HL-60 (cell line): ENCODE data around the gene SYT13.
A peak's percentile ranks its signal among the peaks of the same experiment; 100 is the strongest.

Source experiments
- CTCF ChIP-seq: IDR thresholded peaks from one replicate; pipeline ENCODE4 v1.5.1; 2011; ENCODE audit warnings: low read length, control low read depth, inconsistent platforms; ENCODE audit not compliant: insufficient read depth
- GABPA ChIP-seq: IDR thresholded peaks from 2 replicates; pipeline ENCODE4 v1.6.1; 2012; ENCODE audit warnings: low read depth
- POLR2AphosphoS5 ChIP-seq: IDR thresholded peaks from 2 replicates; pipeline ENCODE4 v1.6.1; 2012; ENCODE audit warnings: low read depth
- SPI1 ChIP-seq: IDR thresholded peaks from 2 replicates; pipeline ENCODE4 v1.6.1; 2012; ENCODE audit warnings: low read depth, mild to moderate bottlenecking, borderline replicate concordance
- TF ChIP-seq, protein P1 (sequence below): IDR thresholded peaks from 2 replicates; pipeline ENCODE4 v1.6.1; 2012; ENCODE audit warnings: low read depth; ENCODE audit not compliant: insufficient replicate concordance

GRCh38 chr11:45252134-45252856, 33.8 kb downstream of the SYT13 start:
- TF ChIP-seq CTCF: peak; percentile 57
- TF ChIP-seq, protein P1, sequence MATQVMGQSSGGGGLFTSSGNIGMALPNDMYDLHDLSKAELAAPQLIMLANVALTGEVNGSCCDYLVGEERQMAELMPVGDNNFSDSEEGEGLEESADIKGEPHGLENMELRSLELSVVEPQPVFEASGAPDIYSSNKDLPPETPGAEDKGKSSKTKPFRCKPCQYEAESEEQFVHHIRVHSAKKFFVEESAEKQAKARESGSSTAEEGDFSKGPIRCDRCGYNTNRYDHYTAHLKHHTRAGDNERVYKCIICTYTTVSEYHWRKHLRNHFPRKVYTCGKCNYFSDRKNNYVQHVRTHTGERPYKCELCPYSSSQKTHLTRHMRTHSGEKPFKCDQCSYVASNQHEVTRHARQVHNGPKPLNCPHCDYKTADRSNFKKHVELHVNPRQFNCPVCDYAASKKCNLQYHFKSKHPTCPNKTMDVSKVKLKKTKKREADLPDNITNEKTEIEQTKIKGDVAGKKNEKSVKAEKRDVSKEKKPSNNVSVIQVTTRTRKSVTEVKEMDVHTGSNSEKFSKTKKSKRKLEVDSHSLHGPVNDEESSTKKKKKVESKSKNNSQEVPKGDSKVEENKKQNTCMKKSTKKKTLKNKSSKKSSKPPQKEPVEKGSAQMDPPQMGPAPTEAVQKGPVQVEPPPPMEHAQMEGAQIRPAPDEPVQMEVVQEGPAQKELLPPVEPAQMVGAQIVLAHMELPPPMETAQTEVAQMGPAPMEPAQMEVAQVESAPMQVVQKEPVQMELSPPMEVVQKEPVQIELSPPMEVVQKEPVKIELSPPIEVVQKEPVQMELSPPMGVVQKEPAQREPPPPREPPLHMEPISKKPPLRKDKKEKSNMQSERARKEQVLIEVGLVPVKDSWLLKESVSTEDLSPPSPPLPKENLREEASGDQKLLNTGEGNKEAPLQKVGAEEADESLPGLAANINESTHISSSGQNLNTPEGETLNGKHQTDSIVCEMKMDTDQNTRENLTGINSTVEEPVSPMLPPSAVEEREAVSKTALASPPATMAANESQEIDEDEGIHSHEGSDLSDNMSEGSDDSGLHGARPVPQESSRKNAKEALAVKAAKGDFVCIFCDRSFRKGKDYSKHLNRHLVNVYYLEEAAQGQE: no peak
- TF ChIP-seq GABPA: no peak
- TF ChIP-seq POLR2AphosphoS5: no peak
- TF ChIP-seq SPI1: no peak
